Mesendoderm (in vitro differentiated cells): ENCODE measurements around the gene CLDN1. TPM values are rescaled to one million over a fixed set of nuclear protein-coding genes. Genes with fewer than 3 reads are reported as not detected.

Experiments used
- DNase-seq: peaks from one replicate; pipeline ENCODE4 v3.0.0; 2013
- H2AK5ac ChIP-seq: 2 replicates; pipeline ENCODE4 v1.6.1; 2013; ENCODE audit warnings: low read length, inconsistent platforms
- H2BK120ac ChIP-seq: 2 replicates; pipeline ENCODE4 v1.6.1; 2013; ENCODE audit warnings: low read depth, mild to moderate bottlenecking, low read length, moderate library complexity, mixed read lengths
- H2BK15ac ChIP-seq: replicated peaks from 2 replicates; pipeline ENCODE4 v1.6.1; 2013; ENCODE audit warnings: low read depth, mild to moderate bottlenecking, moderate library complexity
- H2BK5ac ChIP-seq: 2 replicates; pipeline ENCODE4 v1.6.1; 2013; ENCODE audit warnings: low read length, inconsistent platforms
- H3K18ac ChIP-seq: 2 replicates; pipeline ENCODE4 v1.6.1; 2013; ENCODE audit warnings: mild to moderate bottlenecking, low read length, mixed read lengths
- H3K23ac ChIP-seq: one replicate; pipeline ENCODE4 v1.6.1; 2013; ENCODE audit warnings: low read length
- H3K27ac ChIP-seq: 2 replicates; pipeline ENCODE4 v1.5.1; 2013; ENCODE audit warnings: low read depth, mild to moderate bottlenecking, inconsistent platforms, low read length, moderate library complexity
- H3K27me3 ChIP-seq: 2 replicates; pipeline ENCODE4 v1.6.1; 2013; ENCODE audit warnings: low read length, control low read depth, mild to moderate bottlenecking, inconsistent platforms; ENCODE audit not compliant: insufficient read depth, poor library complexity
- H3K36me3 ChIP-seq: 2 replicates; pipeline ENCODE4 v1.6.1; 2013; ENCODE audit warnings: low read length, inconsistent platforms; ENCODE audit not compliant: control insufficient read depth, insufficient read depth
- H3K4ac ChIP-seq: one replicate; pipeline ENCODE4 v1.6.1; 2013; ENCODE audit warnings: low read depth, mild to moderate bottlenecking, low read length, moderate library complexity
- H3K4me1 ChIP-seq: 2 replicates; pipeline ENCODE4 v1.6.1; 2013; ENCODE audit warnings: low read depth, low read length, inconsistent platforms; ENCODE audit not compliant: control insufficient read depth
- H3K4me2 ChIP-seq: 2 replicates; pipeline ENCODE4 v1.6.1; 2013; ENCODE audit warnings: low read length
- H3K4me3 ChIP-seq: 2 replicates; pipeline ENCODE4 v1.5.1; 2013; ENCODE audit warnings: mild to moderate bottlenecking, low read length
- H3K56ac ChIP-seq: one replicate; pipeline ENCODE4 v1.6.1; 2013; ENCODE audit warnings: low read length
- H3K79me1 ChIP-seq: 2 replicates; pipeline ENCODE4 v1.6.1; 2013; ENCODE audit warnings: low read length, inconsistent platforms
- H3K79me2 ChIP-seq: 2 replicates; pipeline ENCODE4 v1.6.1; 2013; ENCODE audit warnings: mild to moderate bottlenecking, low read length; ENCODE audit not compliant: control insufficient read depth, insufficient read depth
- H3K9ac ChIP-seq: 2 replicates; pipeline ENCODE4 v1.6.1; 2013; ENCODE audit warnings: low read length, inconsistent platforms
- H4K5ac ChIP-seq: one replicate; pipeline ENCODE4 v1.6.1; 2013; ENCODE audit warnings: low read length
- H4K8ac ChIP-seq: one replicate; pipeline ENCODE4 v1.6.1; 2013; ENCODE audit warnings: low read depth, mild to moderate bottlenecking, control low read depth, low read length, moderate library complexity
- WGBS: extraction: QIAGEN DNeasy Blood & Tissue Kit; methylation state at CpG from one replicate; pipeline ENCODE4 v1.1.7; 2013; ENCODE audit warnings: low lambda C conversion rate, missing lambda C conversion rate; ENCODE audit not compliant: insufficient coverage; ENCODE audit errors: extremely low coverage; 5-methylcytosine and 5-hydroxymethylcytosine counted together
- polyA plus RNA-seq, 2 experiments: library from polyadenylated mRNA; stranded (reverse); fragments of 200-250 nt; gene quantifications; one replicate each; pipeline ENCODE4 v1.2.3, GENCODE V29; 2013

Gene CLDN1
- 3.8 TPM for polyA plus RNA-seq (2013, experiment 1 of 2)
- 3.5 TPM for polyA plus RNA-seq (2013, experiment 2 of 2)

GRCh38 chr3:190321789-190322603 is at the start of gene CLDN1:
Gene CLDN1, minus strand, starts transcription at chr3:190322446. Its CDS starts 240 bp downstream, at chr3:190322206.
- no peak within 1 kb of the TSS for H2BK5ac ChIP-seq
- H3K9ac ChIP-seq = peak within 1 kb of the TSS; percentile 55
- H3K4ac ChIP-seq = no peak within 1 kb of the TSS
- no peaks in the 10 kb centered on the region for H3K27me3 ChIP-seq
- H4K5ac ChIP-seq = no peak within 1 kb of the TSS
- no peak within 1 kb of the TSS for H2BK15ac ChIP-seq
- no peak within 1 kb of the TSS for H4K8ac ChIP-seq
- peak within 1 kb of the TSS; percentile 18 for H3K18ac ChIP-seq
- no peaks in the 10 kb centered on the region for H3K79me2 ChIP-seq
- no peaks in the 10 kb centered on the region for H3K36me3 ChIP-seq
- H3K4me2 ChIP-seq = peak within 1 kb of the TSS; percentile 81
- no CpG with 5 or more reads among the region's 64 CpGs for WGBS
- no peak within 1 kb of the TSS for H2AK5ac ChIP-seq
- peak; percentile 89 for DNase-seq
- H3K4me3 ChIP-seq = peak within 1 kb of the TSS; percentile 9
- H2BK120ac ChIP-seq = no peak within 1 kb of the TSS
- H3K27ac ChIP-seq = no peak within 1 kb of the TSS
- H3K56ac ChIP-seq = peak within 1 kb of the TSS; percentile 78
- H3K4me1 ChIP-seq = no peaks in the 10 kb centered on the region
- no peaks in the 10 kb centered on the region for H3K79me1 ChIP-seq
- no peak within 1 kb of the TSS for H3K23ac ChIP-seq

- no peak overlapping the region for H3K4ac ChIP-seq
These were observed 48.9 kb upstream of the CLDN1 start for GRCh38 chr3:190371152-190371551.

DNA sequence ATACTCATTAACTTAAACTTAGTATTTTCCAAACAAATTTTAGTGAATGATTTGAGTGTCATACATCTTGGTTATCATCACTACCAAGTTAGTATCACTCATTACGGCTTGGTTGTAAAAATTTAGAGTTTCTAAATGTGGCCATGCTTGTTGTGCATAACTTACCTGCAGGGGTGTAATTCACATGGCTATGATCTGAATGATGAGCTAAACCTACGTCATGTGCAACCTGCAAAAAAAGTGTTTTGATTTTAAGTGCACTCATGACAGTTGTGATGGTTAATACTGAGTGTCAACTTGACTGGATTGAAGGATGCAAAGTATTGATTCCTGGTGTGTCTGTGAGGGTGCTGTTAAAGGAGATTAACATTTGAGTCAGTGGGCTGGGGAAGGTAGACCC is 48.1 kb upstream of the CLDN1 start:
- Histone ChIP-seq H2BK15ac (no peak overlapping the region), H3K36me3 (no peaks in the 10 kb centered on the region), H4K5ac (no peak overlapping the region), H3K56ac (no peak overlapping the region), H2BK120ac (no peak overlapping the region), H3K4me1 (no peaks in the 10 kb centered on the region), H3K79me2 (no peaks in the 10 kb centered on the region), H3K79me1 (no peaks in the 10 kb centered on the region), H3K27ac (no peak overlapping the region), H3K4me3 (no peak overlapping the region), H4K8ac (no peak overlapping the region), H3K23ac (no peak overlapping the region), H3K9ac (no peak overlapping the region), H3K4me2 (no peak overlapping the region), H3K18ac (no peak overlapping the region), H3K4ac (no peak overlapping the region), H3K27me3 (no peaks in the 10 kb centered on the region), H2BK5ac (no peak overlapping the region), H2AK5ac (no peak overlapping the region)
- WGBS = no CpG with 5 or more reads among the region's 2 CpGs
- no peak for DNase-seq

More at GRCh38 chr3:190371152-190371551, 48.9 kb upstream of the CLDN1 start:
- Histone ChIP-seq H3K18ac (no peak overlapping the region), H2BK15ac (no peak overlapping the region), H3K23ac (no peak overlapping the region), H4K5ac (no peak overlapping the region), H3K79me2 (no peaks in the 10 kb centered on the region), H3K4me2 (no peak overlapping the region), H3K36me3 (no peaks in the 10 kb centered on the region), H2AK5ac (no peak overlapping the region), H2BK120ac (no peak overlapping the region), H3K4me3 (no peak overlapping the region), H3K27ac (no peak overlapping the region), H3K9ac (no peak overlapping the region), H3K56ac (no peak overlapping the region), H4K8ac (no peak overlapping the region), H2BK5ac (no peak overlapping the region), H3K79me1 (no peaks in the 10 kb centered on the region), H3K4me1 (no peaks in the 10 kb centered on the region), H3K27me3 (no peaks in the 10 kb centered on the region)
- DNase-seq = no peak
- WGBS = no CpG with 5 or more reads among the region's 2 CpGs

DNA sequence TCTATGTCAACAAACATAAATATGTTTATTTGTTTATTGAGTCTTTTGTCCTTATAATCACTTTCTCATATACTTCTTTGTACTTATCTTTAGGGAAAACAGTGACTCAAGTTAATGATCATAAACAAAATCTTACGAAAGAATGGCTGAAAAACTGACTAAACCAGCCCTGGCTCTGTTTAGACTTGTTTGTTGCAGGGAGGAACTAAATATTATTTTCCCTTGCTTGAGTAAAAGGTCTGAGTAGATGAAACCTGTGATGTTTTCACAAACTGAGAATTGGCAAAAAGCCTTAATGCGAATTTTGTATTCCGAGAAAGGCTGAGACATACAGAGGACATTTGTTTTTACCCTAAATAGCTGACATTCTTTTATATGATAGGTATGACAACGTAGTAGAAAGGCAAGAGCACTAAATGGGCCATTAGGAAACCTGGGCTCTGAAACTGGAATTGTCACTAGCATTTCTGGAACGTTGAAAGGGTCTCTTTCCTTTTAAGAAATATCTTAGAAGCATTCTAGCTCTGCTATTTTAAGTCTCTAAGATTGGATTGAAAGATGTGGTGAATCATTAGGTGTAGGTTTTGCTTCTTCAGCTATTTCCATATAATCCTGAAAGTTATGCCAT is 47.5 kb upstream of the CLDN1 start:
- Histone ChIP-seq H2BK120ac (no peak overlapping the region), H3K9ac (no peak overlapping the region), H3K23ac (no peak overlapping the region), H4K5ac (no peak overlapping the region), H3K79me1 (no peaks in the 10 kb centered on the region), H2BK5ac (no peak overlapping the region), H3K4me3 (no peak overlapping the region), H3K18ac (no peak overlapping the region), H3K4me1 (no peaks in the 10 kb centered on the region), H2AK5ac (no peak overlapping the region), H3K36me3 (no peaks in the 10 kb centered on the region), H3K56ac (no peak overlapping the region), H4K8ac (no peak overlapping the region), H2BK15ac (no peak overlapping the region), H3K4me2 (no peak overlapping the region), H3K4ac (no peak overlapping the region), H3K79me2 (no peaks in the 10 kb centered on the region), H3K27me3 (no peaks in the 10 kb centered on the region), H3K27ac (no peak overlapping the region)
- no CpG with 5 or more reads among the region's 5 CpGs for WGBS
- no peak for DNase-seq

DNA sequence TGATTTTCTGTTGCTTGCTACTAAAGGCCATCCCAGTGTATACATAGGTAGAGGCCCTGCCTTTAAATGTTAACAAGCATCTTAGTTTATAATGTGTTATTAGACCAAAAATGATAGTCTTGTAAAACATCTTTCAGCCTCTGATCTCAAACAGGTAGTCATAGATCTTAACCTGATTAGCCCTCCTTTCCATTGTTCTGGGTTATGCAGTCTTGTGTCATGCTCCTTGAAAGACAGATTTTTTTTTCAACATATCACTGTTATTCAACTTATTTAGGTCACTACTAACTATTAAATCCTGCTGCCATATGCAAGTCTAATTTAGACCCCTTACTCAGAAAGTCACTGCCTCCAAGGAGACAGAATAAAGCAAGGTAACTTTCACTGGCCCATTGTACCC is 46.6 kb upstream of the CLDN1 start:
- Histone ChIP-seq H3K4ac (no peak overlapping the region), H3K18ac (no peak overlapping the region), H3K4me1 (no peaks in the 10 kb centered on the region), H4K8ac (no peak overlapping the region), H3K27me3 (no peaks in the 10 kb centered on the region), H3K79me2 (no peaks in the 10 kb centered on the region), H2BK120ac (no peak overlapping the region), H3K4me2 (no peak overlapping the region), H2BK5ac (no peak overlapping the region), H2AK5ac (no peak overlapping the region), H3K27ac (no peak overlapping the region), H2BK15ac (no peak overlapping the region), H3K23ac (no peak overlapping the region), H3K56ac (no peak overlapping the region), H3K36me3 (no peaks in the 10 kb centered on the region), H3K9ac (no peak overlapping the region), H4K5ac (no peak overlapping the region), H3K79me1 (no peaks in the 10 kb centered on the region), H3K4me3 (no peak overlapping the region)
- DNase-seq = no peak
